ENCODE results near the gene FMNL3.
A peak's percentile ranks its signal among the peaks of the same experiment; 100 is the strongest.
"Not testable (repeated sequence)": the region's sequence is repeated elsewhere in the genome, so short reads cannot be mapped to it uniquely, and the experiment has no call there.

The FMNL3 gene, protein sequence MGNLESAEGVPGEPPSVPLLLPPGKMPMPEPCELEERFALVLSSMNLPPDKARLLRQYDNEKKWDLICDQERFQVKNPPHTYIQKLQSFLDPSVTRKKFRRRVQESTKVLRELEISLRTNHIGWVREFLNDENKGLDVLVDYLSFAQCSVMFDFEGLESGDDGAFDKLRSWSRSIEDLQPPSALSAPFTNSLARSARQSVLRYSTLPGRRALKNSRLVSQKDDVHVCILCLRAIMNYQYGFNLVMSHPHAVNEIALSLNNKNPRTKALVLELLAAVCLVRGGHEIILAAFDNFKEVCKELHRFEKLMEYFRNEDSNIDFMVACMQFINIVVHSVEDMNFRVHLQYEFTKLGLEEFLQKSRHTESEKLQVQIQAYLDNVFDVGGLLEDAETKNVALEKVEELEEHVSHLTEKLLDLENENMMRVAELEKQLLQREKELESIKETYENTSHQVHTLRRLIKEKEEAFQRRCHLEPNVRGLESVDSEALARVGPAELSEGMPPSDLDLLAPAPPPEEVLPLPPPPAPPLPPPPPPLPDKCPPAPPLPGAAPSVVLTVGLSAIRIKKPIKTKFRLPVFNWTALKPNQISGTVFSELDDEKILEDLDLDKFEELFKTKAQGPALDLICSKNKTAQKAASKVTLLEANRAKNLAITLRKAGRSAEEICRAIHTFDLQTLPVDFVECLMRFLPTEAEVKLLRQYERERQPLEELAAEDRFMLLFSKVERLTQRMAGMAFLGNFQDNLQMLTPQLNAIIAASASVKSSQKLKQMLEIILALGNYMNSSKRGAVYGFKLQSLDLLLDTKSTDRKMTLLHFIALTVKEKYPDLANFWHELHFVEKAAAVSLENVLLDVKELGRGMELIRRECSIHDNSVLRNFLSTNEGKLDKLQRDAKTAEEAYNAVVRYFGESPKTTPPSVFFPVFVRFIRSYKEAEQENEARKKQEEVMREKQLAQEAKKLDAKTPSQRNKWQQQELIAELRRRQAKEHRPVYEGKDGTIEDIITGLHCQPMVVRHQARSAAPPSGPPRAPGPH

DNA sequence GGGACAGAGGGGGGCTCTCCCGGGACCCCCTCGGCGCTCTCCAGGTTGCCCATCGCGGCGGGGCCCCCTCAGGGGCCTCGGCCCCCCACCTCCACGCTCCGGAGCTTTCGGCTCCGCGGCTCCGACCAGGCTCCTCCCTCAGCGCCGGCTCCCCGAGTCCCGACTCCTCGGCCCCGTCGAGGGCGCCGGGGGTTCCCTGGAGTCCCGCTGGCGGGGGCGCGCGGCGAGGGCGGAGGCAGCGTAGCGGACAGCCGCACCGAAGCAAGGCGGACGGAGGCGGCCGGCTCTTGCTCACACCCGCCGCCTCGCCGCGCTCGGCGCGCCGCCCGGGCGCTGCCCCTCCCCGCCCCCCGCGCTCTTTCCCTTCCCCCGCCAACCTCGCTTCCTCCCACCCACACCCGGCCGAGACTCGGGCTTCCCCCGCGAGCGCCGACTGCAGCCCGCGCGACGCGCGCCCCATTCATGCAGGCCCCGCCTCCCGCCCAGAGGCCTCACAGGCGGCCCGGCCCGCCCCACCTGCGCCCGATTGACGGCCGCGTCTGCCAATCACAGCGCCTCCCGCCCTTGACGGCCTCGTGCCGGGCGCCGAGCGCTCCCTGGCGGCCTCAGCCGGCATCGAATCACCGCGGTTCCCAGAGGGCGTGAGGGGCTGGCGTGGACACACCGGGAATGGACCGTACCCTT, at the start of gene FMNL3:
Gene FMNL3 (minus strand): TSS at position 278 of the 684 bp plus-strand sequence. CDS start 225 bp downstream, at position 53.
- DNase-seq, result peak; percentile 99

DNA sequence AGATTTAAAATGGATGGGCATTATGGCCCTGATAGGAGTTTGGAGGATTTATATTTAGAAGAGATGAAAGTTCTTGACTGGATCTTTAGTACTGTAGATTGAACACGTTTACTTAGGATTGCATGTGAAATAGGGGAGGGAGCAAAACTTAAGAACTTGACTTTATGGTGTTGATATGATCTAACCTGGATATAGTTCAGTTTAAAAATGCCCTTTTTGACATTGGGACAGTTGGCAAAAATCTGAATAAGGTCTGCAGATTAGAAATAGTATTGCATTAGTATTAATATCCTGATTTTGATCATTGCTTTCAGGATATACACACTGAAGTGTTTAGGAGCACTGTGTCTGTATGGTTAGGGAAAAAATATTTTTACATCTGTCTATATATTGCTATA, 43.8 kb upstream of the FMNL3 start:
- no peak for DNase-seq

DNA sequence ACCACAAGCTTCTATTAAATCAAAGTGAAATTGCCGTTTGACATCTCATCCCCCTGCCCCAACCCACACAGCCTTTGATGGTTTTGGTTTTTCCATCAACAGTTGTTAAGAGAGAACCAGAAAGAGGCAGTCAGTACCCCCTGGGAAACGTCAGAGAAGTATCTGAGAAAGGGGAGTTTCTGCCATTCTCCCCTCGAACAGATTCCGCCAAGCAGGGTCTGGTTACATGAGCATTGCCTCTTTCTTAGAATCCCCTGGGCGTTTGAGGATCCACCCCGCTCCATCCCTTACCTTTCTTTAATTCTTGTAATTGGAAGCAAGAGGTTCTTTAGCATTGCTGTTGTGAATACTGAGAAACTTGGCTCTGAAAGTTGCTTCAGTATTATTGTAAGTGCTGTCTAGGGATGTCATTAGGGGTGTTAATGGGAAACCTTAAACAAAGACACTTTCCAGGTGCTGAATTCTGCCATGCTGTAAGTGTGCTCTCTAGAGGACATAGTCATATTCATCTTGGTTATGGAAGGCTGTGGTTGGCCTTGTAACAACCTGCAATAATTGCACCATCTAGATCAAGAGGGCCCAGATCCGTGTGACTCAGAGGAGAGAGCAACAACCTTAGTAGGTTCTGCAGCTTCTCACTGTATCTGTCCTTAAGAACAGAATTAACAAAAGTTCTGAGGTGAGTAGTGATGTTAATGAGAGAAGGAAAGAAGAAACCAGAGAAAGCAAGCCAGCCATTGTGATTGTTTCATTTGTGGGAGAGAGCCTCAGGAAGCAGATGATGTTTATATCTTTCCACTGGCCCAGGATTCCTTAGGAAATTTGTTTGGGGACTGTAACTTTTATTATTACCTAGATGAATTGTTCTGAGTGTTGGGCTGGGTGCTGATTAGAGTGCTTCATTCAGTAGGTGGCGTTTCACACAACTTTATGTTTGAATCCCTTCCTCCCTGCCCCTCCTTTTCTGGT, 43.1 kb upstream of the FMNL3 start:
- peak; percentile 52 to 62 for DNase-seq

DNA sequence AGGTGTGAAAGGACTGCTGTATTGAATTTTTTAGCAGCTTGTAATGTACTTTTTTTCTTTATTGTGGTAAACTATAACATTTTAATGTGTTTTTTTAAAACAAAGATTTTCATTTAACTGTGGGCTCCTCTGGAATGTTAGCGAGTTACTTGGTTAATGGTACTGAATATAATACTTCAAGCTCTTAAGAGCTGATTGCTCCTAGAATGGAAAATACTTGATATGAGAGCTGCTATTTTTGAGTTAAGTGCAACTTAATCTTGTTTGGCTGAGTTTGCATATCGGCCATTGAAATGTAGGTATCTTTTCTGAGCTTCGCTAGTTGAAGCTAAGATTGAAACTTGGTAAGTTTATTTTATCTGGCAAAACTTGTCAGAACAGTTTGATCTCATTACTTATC, 41.6 kb upstream of the FMNL3 start:
- no peak for DNase-seq

DNA sequence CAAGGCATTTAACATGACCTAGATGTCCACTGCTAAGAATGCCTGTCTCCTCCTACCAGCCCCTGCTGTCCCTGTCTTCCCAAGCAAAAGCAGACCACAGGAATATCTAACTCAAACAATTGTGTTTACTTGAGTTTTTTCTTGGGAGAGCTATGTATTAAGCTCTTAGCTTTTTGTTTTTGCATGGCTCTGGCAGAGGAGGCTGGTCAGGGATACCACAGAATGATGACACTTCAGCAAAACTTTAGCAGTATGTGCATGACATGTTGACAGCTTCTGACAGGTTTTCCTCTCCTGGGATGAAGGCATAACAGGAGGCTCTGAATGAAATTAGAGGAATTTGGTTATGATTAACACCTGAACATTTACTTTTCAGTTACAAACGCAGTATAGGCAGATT, 41.1 kb upstream of the FMNL3 start:
- no peak for DNase-seq

DNA sequence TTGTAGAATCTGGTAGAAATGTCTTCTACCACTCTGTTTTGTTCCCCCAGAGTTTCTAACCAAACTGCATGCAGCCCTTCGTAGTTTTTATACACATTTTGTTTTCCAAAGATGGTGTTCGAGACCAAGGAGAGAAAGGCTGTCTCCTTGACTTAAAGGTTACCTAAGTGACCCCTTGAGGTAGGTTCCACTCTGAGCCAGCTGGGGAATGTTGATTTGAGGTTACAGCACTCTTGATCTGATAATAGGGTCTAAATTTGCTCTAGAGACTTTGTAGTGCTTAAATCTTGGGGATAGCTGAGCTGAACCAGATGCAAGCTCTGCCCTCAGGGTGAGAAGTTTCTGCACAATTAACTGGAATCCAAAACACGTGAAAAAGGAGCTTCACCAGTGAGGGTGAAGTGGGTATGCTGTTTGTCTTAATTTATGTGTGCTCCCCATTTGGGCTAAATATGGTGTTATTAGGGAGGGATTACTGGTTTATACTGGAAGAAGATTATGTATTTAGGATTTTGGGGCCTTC, 37.2 kb upstream of the FMNL3 start:
- no peak for DNase-seq

DNA sequence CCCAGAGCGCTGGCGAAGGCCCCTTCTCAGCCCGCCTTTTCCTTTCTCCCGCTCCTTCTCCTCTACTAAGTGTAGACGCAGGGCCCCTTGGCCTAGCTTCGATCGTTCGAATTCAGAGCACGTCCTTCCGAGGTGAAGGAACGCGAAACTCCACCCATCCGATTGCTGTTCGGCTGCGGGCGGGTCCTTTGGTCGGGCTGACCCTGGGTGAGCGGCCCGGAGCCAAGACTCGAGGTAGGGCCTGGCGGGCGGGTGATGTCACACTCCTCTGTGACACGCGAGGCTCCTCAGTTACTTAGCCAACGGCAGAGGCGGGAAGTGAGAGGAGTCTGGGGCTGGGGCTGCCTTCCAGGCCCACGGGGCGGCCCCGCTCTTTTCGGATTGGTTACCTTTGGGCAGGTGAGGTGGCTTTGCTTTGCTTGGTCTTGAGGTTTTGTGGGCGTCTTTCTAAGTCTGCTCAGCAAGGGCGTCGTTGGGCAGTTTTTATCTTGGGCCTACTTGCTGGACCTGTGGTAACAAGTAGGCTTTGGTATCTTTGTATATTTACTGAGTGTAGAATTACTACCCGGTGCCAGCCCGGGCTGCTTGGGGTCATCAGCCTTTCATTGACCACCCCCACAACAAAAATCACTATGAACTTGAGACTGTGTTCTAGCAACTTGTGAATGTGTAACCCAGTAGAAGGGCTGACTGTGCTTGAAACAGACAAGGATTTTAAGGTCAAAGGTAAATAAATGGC, 34.8 kb upstream of the FMNL3 start:
- peak; percentile 80 to 88 for DNase-seq

DNA sequence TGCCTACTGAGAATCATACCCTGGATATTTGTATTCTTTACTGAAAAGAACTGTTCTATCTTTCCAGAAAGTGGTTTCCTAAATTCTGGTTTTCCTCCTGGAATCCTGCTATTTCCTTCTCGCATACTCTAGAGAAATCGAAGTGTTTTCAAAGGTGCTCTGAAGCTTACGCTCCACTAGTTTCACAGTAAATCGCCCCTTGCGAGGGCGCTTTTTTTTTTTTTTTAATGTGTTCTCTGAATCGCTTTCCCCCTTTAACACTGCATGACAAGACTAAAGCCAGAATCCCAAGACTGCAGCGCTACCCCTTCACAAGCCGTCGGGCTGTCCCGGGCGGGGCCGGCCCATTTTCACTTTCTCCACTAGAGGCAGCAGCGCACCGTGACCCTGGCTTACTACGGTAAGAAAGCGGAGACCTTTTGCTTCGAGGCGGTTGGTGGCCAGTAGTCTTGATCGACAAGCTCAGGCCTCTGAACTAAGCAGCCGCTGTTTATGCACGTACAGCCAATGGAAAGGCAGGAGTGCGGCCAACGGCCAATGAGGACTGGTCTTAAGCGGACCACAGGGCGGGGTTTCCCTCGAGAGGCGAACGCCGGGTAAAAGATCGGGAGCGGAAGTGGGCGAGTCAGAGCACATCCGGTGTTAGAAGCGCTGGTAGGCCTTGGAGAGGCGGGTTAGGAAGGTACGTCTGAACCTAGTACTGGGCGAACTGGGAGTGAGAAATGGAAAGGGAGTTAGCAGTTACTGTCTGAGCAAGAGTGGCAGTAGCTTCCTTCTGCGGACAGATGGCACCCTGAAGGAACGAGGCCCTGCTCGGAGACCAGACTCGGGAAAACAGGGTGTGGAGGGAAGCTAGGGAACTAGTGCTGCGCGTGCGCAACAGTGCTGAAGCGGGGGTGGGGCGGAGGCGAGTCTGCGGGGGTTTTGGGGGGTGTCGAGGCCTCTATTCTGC, 34.0 kb upstream of the FMNL3 start, which contains the start of gene TMBIM6:
Gene TMBIM6 (plus strand): TSS at position 628 of the 952 bp plus-strand sequence. CDS start 10,937 bp downstream, outside the sequence.
- DNase-seq, result peak; percentile 97 to 99

DNA sequence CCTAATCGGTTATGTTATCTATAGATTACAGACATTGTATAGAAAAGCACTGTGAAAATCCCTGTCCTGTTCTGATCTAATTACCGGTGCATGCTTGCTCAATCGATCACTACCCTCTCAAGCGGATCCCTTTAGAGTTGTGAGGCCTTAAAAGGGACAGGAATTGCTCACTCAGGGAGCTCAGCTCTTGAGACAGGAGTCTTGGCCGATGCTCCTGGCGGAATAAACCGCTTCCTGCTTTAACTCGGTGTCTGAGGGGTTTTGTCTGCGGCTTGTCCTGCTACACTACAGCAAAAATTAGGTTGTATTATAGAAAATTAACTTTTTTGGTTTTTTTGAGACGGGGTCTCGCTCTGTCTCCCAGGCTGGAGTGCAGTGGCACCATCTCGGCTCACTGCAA, 33.1 kb upstream of the FMNL3 start:
- not testable (repeated sequence) for DNase-seq

DNA sequence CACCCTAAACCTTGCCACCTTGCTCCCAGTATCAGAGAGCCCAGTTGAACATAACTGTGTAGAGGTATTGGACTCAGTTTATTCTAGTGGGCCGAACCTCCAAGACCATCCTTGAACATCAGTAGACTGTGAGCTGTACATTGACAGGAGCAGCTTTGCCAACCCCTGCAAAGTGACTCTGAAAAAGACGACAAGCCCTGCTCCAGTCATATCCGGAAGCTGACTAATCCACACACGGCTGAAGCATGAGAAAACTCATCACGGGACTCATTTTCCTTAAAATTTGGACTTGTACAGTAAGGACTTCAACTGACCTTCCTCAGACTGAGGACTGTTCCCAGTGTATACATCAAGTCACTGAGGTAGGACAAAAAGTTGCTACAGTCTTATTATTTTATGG, 31.5 kb upstream of the FMNL3 start:
- not testable (repeated sequence) for DNase-seq

DNA sequence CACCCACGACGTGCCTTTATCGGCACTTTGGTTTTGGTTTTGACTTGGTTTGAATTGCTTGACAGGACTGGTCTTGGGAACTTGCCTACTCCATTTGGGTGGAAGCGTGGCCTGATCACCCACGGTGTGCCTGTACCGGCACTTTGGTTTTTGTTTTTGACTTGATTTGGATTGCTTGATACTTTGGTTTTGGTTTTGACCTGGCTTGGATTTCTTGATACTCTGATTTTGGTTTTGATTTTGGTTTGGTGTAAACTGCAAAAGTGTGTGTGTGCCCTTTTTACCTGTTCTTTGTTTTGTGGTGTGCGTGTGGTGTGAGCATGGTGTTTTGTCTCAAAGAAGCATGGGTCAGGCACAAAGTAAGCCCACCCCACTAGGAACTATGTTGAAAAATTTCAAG, 27.7 kb upstream of the FMNL3 start:
- not testable (repeated sequence) for DNase-seq

DNA sequence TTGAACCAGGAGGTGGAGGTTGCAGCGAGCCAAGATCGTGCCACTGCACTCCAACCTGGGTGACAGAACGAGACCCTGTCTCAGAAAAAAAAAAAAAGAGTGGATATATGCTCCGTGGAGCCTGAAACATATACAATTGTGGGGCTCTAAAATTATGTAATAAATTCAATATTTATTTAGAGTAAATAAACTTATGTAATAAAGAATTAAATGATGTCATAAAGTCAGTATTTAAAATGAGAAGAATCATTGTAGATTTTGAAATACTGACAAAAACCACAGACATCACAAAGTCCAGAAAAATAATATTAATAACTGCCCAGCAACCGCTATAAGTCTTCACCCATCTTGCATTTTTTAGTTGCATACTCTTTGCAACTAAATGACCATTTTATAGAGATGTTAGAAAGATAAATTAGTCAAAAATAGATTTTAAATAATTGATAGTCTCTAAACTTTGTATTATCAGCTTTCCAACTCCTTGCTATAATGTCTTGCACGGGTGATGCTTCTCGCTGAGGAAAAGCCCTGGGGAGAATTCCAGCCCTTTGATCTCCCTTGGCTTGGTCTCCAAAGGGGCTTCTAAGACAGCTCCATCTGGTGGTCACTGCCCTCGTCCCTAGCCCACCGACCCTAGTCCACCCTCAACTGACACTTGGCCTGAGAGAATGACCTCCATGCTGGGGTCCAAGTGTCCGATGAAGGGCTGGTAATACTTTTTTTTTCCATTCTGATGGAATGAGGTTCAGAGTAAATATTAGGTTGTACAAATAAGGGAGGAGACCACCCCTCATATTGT, 26.2 kb upstream of the FMNL3 start:
- DNase-seq, result no peak

DNA sequence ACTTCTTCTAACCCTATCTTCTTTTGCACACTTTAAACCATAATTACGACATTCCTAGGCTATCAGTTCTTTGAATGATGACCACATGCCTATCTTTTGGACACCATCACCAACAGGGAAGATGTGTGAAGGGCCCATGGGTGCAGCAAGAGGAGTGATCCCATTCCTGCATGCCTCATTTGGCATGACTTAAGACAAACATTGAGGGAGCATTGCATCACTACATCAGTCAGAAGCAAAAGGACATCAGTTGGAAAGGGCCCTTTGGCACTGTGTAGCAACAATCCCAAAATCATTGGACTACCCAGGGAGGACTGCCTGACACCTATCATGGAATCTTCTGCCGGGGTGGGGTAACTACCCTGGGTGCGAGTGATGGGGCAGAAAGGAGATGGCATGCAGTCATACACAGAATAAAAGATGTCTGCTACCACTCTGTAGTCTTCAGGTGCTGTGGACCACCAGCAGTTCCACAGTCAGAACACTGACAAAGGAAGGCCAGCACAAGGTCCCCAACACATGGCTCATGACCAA, 23.4 kb upstream of the FMNL3 start:
- no peak for DNase-seq

DNA sequence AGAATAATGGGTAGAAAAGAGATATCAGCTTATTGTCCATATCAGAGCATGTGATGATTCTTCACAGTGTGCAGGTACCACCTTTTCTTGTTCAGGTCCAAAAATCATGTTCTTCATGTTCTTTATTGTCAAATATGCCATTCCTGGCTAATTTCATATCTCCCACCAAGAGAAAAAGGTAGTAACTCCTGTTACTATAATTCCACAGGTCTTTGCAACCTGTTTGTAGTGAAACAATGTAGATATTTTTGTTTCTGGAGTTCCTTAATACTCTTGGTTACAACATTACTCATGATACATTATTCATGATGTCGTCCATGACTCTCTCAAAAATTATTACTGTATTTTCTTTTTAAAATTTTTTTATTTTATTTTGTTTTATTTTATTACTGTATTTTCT, 22.8 kb upstream of the FMNL3 start:
- no peak for DNase-seq

DNA sequence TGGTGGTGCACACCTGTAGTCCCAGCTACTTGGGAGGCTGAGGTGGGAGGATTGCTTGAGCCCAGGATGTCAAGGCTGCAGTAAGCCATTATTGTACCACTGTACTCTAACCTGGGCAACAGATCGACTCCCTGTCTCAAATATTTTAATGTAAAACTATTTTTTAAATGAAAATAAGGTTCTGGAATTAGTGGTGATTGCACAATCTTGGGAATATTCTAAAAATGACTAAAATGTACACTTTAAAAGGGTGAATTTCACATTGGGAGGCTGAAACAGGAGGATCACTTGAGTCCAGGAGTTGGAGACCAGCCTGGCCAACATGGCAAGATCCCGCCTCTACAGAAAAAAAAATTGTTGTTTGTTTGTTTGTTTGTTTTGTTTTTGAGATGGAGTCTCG, 21.2 kb upstream of the FMNL3 start:
- DNase-seq, result no peak

DNA sequence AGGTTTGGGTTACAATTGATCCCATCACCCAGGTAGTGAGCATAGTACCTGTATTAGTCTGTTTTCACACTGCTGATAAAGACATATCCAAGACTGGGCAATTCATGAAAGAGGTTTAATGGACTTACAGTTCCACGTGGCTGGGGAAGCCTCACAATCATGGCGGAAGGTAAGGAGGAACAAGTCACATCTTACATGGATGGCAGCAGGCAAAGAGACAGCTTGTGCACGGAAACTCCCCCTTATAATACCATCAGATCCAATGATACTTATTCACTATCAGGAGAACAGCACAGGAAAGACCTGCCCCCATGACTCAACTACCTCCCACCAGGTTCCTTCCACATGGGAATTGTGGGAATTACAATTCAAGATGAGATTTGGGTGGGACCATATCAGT, 14.2 kb upstream of the FMNL3 start:
- DNase-seq, result not testable (repeated sequence)

DNA sequence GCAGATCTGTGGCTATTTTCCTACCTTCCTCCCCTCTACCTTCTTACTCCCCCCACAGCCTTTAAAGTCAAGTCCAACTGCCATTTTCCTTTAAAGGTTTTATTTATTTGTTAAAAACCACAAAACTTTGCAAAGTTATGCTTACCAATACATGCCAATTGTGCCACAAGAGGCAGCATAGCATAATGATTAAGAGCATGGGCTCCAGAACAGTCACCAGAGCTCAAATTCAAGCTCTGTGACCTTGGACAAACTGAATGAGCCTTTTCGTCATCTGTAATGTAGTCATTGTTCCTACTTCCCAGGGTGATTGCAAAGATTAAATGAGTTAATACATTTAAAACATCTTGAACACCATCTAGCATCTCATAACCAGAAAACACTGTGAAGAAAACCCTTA, 13.0 kb upstream of the FMNL3 start:
- DNase-seq, result no peak

DNA sequence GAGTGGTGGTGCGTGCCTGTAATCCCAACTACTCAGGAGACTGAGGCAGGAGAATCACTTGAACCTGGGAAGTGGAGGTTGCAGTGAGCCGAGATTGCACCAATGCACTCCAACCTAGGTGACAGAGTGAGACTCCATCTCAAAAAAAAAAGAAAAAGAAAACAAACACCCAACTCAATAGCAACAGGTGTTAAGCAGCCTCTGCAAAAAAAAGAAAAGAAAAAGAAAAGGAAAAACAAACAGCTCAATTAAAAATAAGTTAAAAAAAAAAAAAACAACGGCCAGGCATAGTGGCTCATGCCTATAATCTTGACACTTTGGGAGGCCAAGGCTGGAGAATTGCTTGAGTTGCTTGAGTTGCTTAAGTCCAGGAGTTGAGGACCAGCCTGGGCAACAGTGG, 10.6 kb upstream of the FMNL3 start:
- DNase-seq, result not testable (repeated sequence)

Data from activated CD4-positive, alpha-beta T cell treated with anti-CD3 and anti-CD28 coated beads for 4 hours (primary cell).